ENCODE measurements around the gene SLC17A4.

Gene SLC17A4

DNA sequence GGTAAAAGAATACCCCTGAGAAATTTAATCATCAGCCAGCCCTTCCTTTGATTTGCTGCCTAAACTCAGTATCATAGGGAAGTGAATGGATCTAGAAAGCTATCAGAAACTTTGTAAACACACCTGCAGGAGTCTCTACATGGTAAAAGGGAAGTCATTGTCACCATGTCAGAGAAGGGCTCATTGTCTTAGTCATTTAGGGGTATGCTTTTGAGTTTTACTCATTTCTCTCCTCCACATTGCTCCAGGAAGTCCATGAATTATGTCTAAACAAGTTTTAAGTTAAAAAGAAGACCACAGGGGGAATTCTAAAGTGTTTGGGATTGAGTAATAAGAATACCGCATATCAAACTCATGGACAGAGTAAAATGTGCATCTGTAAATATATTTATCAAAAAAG lies 74.8 kb downstream of the SLC17A4 start:
- no peak for DNase-seq

DNA sequence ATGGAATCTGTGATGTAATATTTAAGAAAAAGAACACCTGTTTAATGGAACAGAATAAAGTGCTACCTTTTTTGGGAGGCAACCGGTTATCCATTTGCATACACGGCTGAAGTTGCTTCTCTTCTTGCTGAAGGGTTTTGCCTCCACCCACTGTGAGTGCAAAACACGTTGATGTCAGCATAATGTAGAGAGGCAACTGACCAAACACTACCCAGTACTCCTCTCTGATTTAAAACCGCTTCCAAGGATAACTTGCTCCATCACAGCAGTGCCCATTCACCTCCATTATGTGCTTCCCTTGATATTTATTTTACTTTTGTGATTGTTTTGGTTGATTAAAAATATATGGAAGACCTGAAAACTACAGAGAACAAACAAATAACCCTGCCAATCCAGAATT lies 75.9 kb downstream of the SLC17A4 start:
- DNase-seq = no peak
